NT2/D1 (cell line): ENCODE measurements around the gene PIH1D2.
"Not testable (repeated sequence)": the region's sequence is repeated elsewhere in the genome, so short reads cannot be mapped to it uniquely, and the experiment has no call there.

Experiments
- DNase-seq: peaks from one replicate; pipeline ENCODE4 v3.0.0-alpha.2; 2011; ENCODE audit warnings: low read depth, low spot score
- H3K27me3 ChIP-seq: 2 replicates; pipeline ENCODE4 v1.6.0; 2011; ENCODE audit warnings: mild to moderate bottlenecking; ENCODE audit not compliant: insufficient read length, insufficient read depth
- H3K36me3 ChIP-seq: 2 replicates; pipeline ENCODE4 v1.6.1; 2011; ENCODE audit warnings: mild to moderate bottlenecking, low read length, mixed read lengths; ENCODE audit not compliant: insufficient read depth, insufficient read length
- H3K4me1 ChIP-seq: 2 replicates; pipeline ENCODE4 v1.5.1; 2011; ENCODE audit not compliant: insufficient read depth, insufficient read length
- H3K4me3 ChIP-seq: 2 replicates; pipeline ENCODE4 v1.5.1; 2011; ENCODE audit warnings: low read depth; ENCODE audit not compliant: insufficient read length
- H3K9ac ChIP-seq: 2 replicates; pipeline ENCODE4 v1.6.0; 2011; ENCODE audit warnings: low read depth; ENCODE audit not compliant: insufficient read length
- H3K9me3 ChIP-seq: 2 replicates; pipeline ENCODE4 v1.5.1; 2011; ENCODE audit warnings: mild to moderate bottlenecking, low read length; ENCODE audit not compliant: insufficient read depth
- SUZ12 ChIP-seq: IDR thresholded peaks from 2 replicates; pipeline ENCODE4 v1.6.1; 2011; ENCODE audit not compliant: insufficient read length, insufficient read depth; ENCODE audit errors: extremely low read depth
- YY1 ChIP-seq: IDR thresholded peaks from 2 replicates; pipeline ENCODE4 v1.6.1; 2011; ENCODE audit not compliant: insufficient read length, insufficient read depth
- ZNF274 ChIP-seq: IDR thresholded peaks from 2 replicates; pipeline ENCODE4 v1.6.1; 2011; ENCODE audit warnings: mild to moderate bottlenecking, low read depth, low read length

PIH1D2 gene

DNA sequence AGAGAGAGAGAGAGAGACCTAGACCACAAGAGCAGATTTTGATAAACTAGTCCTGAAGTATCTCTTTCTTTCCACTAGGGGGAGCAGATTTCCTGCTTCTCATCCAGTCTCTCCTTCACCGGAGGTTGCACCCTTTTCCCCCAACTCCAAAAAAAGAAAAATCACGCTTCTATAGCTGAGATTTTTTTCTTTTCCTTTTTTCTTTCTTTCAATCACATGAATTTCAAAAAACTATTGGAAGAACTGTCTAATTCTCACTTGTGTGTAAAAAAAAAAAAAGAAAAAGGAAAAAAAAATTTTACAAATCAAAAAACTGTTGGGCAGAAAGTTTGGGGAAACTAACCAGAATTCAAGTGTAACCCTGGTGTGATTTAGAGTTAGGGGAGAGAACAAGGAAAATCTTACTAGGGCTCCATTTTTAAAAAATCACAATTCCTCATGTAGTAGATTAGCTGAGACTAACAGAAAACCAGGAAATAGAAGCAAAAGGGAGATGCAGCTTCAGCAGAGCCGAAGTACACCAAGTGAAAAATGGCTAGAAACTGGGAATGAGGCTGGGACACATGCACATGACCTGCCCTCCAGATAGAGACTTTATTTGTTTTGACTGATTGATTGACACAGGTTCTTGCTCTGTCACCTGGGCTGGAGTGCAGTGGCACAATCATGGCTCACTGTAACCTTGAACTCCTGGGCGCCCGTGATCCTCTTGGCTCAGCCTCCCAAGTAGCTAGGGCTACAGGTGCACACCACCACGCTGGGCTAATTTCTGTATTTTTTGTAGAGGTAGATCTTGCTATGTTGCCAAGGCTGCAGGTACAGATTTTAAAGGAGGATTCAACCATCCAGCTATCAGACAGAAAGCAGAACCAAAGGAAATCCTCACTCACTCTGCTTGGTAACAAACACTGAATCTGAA lies 40.0 kb upstream of the PIH1D2 start:
- H3K4me1 ChIP-seq = no peaks in the 10 kb centered on the region
- DNase-seq = peak; percentile 8
- H3K36me3 ChIP-seq = no peaks in the 10 kb centered on the region
- no peak for TF ChIP-seq ZNF274
- TF ChIP-seq SUZ12 = no peak
- TF ChIP-seq YY1 = no peak
- H3K9ac ChIP-seq = no peak overlapping the region
- H3K9me3 ChIP-seq = no peaks in the 10 kb centered on the region
- H3K4me3 ChIP-seq = no peak overlapping the region
- no peaks in the 10 kb centered on the region for H3K27me3 ChIP-seq

DNA sequence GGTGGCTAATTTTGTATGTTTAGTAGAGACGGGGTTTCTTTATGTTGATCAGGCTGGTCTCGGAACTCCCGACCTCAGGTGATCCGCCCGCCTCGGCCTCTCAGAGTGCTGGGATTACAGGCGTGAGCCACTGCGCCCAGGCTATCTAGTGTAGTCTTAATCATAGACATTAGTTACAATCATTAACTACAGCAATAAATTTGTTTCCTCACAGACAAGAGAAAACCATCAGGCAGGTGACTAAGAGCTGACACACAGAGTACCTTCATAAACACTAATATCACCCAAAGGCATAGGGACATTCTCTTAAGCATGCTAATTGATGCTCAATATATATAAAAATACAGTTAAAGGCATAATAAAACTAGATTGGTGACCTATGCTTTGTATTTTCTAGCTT lies 32.3 kb upstream of the PIH1D2 start:
- H3K4me3 ChIP-seq = no peak overlapping the region
- H3K4me1 ChIP-seq = no peaks in the 10 kb centered on the region
- no peaks in the 10 kb centered on the region for H3K36me3 ChIP-seq
- H3K9ac ChIP-seq = no peak overlapping the region
- H3K9me3 ChIP-seq = no peaks in the 10 kb centered on the region
- DNase-seq = no peak
- TF ChIP-seq ZNF274 = no peak
- no peak for TF ChIP-seq SUZ12
- TF ChIP-seq YY1 = no peak
- H3K27me3 ChIP-seq = no peaks in the 10 kb centered on the region

DNA sequence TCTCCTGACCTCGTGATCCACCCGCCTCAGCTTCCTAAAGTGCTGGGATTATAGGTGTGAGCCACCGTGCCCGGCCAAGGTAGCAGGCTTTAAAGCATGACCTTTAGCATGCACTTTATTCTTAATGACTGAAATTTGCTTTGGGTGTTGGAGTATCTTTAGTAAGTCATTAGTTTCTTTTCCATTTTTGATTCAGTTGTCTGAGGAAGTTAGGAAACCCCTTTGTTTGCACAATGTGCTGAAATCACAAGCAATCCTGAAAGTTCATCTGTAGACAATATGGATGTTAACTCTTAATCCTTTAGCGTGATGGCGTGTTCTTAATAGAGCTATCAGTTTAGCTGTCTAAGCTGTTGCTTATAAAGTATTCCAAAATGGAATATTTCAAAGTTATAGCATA lies 29.6 kb upstream of the PIH1D2 start:
- no peak for DNase-seq
- H3K9me3 ChIP-seq = no peaks in the 10 kb centered on the region
- no peaks in the 10 kb centered on the region for H3K36me3 ChIP-seq
- TF ChIP-seq ZNF274 (no peak), YY1 (no peak), SUZ12 (no peak)
- H3K9ac ChIP-seq = no peak overlapping the region
- H3K4me1 ChIP-seq = no peaks in the 10 kb centered on the region
- no peak overlapping the region for H3K4me3 ChIP-seq
- no peaks in the 10 kb centered on the region for H3K27me3 ChIP-seq

DNA sequence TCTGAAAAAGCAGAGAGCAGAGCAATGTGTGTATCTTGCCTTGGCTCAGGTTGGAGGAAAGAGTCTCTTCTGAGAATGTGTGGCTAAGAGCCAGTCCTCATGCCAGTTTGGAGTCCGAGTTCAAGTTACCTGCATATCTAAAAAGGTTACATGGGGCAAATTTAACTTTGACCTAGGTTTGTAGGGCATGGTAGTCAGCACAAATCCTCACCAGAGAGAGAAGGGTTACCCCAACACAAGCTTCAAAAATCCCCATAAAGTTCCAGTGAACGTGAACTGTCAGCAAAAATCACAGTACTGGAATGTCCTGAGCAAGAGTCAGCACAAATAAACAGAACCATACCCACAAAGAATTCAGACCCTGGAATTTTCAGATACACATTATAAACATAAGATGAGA lies 26.6 kb upstream of the PIH1D2 start:
- Histone ChIP-seq H3K4me1 (no peaks in the 10 kb centered on the region), H3K36me3 (peaks cover 6% of the 10 kb centered on the region), H3K9ac (no peak overlapping the region), H3K4me3 (no peak overlapping the region), H3K9me3 (no peaks in the 10 kb centered on the region), H3K27me3 (no peaks in the 10 kb centered on the region)
- no peak for TF ChIP-seq YY1
- no peak for TF ChIP-seq SUZ12
- no peak for TF ChIP-seq ZNF274
- DNase-seq = no peak

DNA sequence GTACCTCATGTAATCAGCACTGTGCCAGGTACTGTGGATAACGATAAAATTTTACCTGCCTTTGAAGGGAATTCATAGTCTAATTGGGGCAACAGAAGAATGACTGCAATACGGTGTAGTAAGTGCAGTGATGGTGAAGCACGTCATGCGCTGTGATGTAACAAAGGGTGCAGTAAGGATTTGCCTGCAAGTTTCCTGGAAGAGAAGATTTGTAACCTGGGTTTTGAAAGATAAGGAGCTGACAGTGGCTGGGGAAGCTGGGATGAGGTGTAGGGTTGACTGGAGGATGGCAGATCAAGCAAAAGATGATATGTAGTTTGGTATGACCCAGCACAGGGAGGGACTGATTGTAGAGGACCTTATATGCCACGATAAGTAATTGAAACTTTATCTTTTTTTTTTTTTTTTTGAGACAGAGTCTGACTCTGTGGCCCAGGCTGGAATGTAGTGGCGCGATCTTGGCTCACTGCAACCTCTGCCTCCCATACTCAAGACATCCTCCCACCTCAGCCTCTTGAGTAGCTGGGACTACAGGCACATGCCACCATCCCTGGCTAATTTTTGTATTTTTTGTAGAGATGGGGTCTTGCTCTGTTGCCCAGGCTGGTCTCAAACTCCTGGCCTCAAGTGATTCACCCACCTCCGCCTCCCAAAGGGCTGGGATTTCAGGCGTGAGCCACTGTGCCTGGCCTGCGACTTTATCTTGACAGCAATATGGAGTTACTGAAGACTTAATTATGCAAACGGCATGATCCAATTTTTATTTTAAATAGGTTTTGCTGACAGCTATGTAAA lies 24.1 kb upstream of the PIH1D2 start:
- Histone ChIP-seq H3K9me3 (no peaks in the 10 kb centered on the region), H3K36me3 (peaks cover 11% of the 10 kb centered on the region), H3K4me3 (no peak overlapping the region), H3K27me3 (no peaks in the 10 kb centered on the region), H3K9ac (no peak overlapping the region), H3K4me1 (no peaks in the 10 kb centered on the region)
- DNase-seq = no peak
- TF ChIP-seq YY1 (no peak), ZNF274 (no peak), SUZ12 (no peak)

DNA sequence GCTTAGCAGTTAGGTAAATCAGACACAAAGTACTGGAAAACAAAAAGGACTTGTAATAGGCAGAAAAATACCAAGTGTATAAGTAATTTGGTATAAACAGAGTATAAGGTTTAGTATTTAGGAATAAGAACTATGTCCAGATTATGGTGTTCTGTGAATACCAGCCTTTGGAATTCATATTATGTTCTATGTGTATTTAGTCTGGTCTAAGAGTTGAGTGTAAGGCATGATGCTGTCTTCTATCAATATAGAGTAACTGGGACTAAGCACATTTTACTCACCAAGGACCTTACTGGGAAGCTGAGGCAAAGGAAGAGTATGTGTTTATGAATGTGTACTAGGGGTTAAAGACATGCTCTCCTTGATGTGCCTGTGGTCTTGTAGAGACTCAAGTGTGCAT lies 22.4 kb upstream of the PIH1D2 start:
- Histone ChIP-seq H3K9ac (no peak overlapping the region), H3K4me1 (no peaks in the 10 kb centered on the region), H3K9me3 (no peaks in the 10 kb centered on the region), H3K27me3 (no peaks in the 10 kb centered on the region), H3K4me3 (no peak overlapping the region), H3K36me3 (peaks cover 25% of the 10 kb centered on the region)
- no peak for TF ChIP-seq ZNF274
- no peak for DNase-seq

DNA sequence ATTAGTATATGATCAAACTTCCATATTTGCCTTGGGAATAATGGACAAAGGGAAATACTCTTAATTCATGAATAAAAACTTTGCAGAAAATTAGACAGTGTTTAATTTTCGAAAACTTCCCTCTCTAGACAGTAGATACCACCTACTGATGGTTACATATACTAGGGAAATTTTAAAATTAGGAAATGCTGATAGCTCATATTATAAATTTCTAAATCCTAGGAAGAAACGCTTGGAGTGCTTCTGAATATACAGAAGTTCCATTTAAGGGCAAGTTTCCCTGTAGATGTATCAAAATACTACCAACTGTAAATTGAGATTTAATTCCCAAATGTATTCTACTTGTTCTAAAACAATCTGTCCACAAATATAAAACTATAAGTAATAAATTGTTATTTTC lies 21.5 kb upstream of the PIH1D2 start:
- H3K27me3 ChIP-seq, H3K4me1 ChIP-seq, H3K4me3 ChIP-seq, H3K9ac ChIP-seq, DNase-seq, H3K9me3 ChIP-seq: not testable (repeated sequence)
- H3K36me3 ChIP-seq = peaks cover 29% of the 10 kb centered on the region
